Uterus (tissue), 4 donors: ENCODE data around the gene ALDH1A3. TPM values are rescaled to one million over a fixed set of nuclear protein-coding genes. Genes with fewer than 3 reads are reported as not detected.

ENCODE experiments used
- DNase-seq, 2 donors: peaks; one replicate each; pipeline ENCODE4 v3.0.0-alpha.2; 2019 to 2020
- H3K27ac ChIP-seq, 2 donors: fragments of 200-600 bp; sonication (generic); 1 replicate in 1 of 2; 2 replicates in 1 of 2; pipeline ENCODE4 v1.5.1; 2016 to 2018
- H3K27me3 ChIP-seq, 2 donors: fragments of 200-600 bp; sonication (generic); one replicate each; pipeline ENCODE4 v1.5.1; 2018 to 2019; ENCODE audit warnings: control low read depth in 1 of 2
- H3K36me3 ChIP-seq, 2 donors: fragments of 200-600 bp; sonication (generic); one replicate each; pipeline ENCODE4 v1.5.1; 2019; ENCODE audit warnings: control low read depth in 1 of 2
- H3K4me1 ChIP-seq, 2 donors: fragments of 200-600 bp; sonication (generic); one replicate each; pipeline ENCODE4 v1.5.1; 2018 to 2019; ENCODE audit warnings: control low read depth in 1 of 2
- H3K4me3 ChIP-seq, 2 donors: fragments of 200-600 bp; sonication (generic); 1 replicate in 1 of 2; 2 replicates in 1 of 2; pipeline ENCODE4 v1.5.1; 2018 to 2019; ENCODE audit warnings: mild to moderate bottlenecking in 1 of 2
- H3K9me3 ChIP-seq, 2 donors: fragments of 200-600 bp; sonication (generic); one replicate each; pipeline ENCODE4 v1.5.1; 2019; ENCODE audit warnings: control low read depth in 1 of 2
- CTCF ChIP-seq, 4 experiments: fragments of 200-600 bp in 2 of 4; fragments of 450-650 bp in 2 of 4; sonication (generic) in 2 of 4; IDR thresholded peaks; one replicate each; pipeline ENCODE4 v1.5.1; 2016 to 2019; ENCODE audit warnings: antibody characterized with exemption in 4 of 4, mild to moderate bottlenecking in 2 of 4, moderate library complexity in 1 of 4
- POLR2A ChIP-seq, 2 donors: fragments of 450-650 bp; IDR thresholded peaks; one replicate each; pipeline ENCODE4 v1.6.1; 2016; ENCODE audit warnings: antibody characterized with exemption in 2 of 2, mild to moderate bottlenecking in 1 of 2, moderate library complexity in 1 of 2
- intact Hi-C: fragments of 100-400 bp; cut with DNase I; formaldehyde crosslinking; loops from one replicate; pipeline ENCODE4 v1.15.1; 2023; ENCODE audit warnings: low total_unique reads
- total RNA-seq, 4 donors: library from RNA; depleted of rRNA in 3 of 4; stranded (reverse); fragments of >200 nt in 3 of 4; gene quantifications; one replicate each; pipeline versions ENCODE4 v1.1.0 to v1.2.4, GENCODE V29; 2014 to 2023
- donor health status: DM: yes; HTN: yes; CAD: no.

The ALDH1A3 gene
- total RNA-seq, 4 donors from 2014 or later, result 15.6 to 55.2 (median 26.4) TPM

- H3K9me3 ChIP-seq, result no peaks in the 10 kb centered on the region
- H3K4me3 ChIP-seq, result no peak overlapping the region
- no peaks in the 10 kb centered on the region for H3K36me3 ChIP-seq
- no peak overlapping the region for H3K27ac ChIP-seq
- TF ChIP-seq POLR2A (IDR thresholded peaks at IDR 0.05) (no peak), CTCF (IDR thresholded peaks at IDR 0.05) (no peak)
- no peaks in the 10 kb centered on the region for H3K4me1 ChIP-seq
- intact Hi-C loops, result no loop called here
- DNase-seq, result peak in 1 of 2 donors; percentile 13
- H3K27me3 ChIP-seq, result no peaks in the 10 kb centered on the region
Measured at GRCh38 chr15:100891307-100892012, 11.8 kb downstream of the ALDH1A3 start.

- no peak for DNase-seq
- Histone ChIP-seq H3K4me1 (no peaks in the 10 kb centered on the region), H3K4me3 (no peak overlapping the region), H3K27me3 (no peaks in the 10 kb centered on the region), H3K27ac (no peak overlapping the region), H3K36me3 (no peaks in the 10 kb centered on the region), H3K9me3 (no peaks in the 10 kb centered on the region)
- no peak for TF ChIP-seq CTCF (IDR thresholded peaks at IDR 0.05)
- no peak for TF ChIP-seq POLR2A (IDR thresholded peaks at IDR 0.05)
- intact Hi-C loops, result no loop called here
Measured at GRCh38 chr15:100892013-100892355, 12.4 kb downstream of the ALDH1A3 start.

GRCh38 chr15:100893261-100893963, 13.8 kb downstream of the ALDH1A3 start:
- intact Hi-C loops, result no loop called here
- no peak for TF ChIP-seq POLR2A (IDR thresholded peaks at IDR 0.05)
- TF ChIP-seq CTCF (IDR thresholded peaks at IDR 0.05), result no peak

GRCh38 chr15:100893964-100894295, 14.3 kb downstream of the ALDH1A3 start:
- no peak overlapping the region for H3K27ac ChIP-seq
- H3K4me1 ChIP-seq, result no peaks in the 10 kb centered on the region
- intact Hi-C loops, result no loop called here
- no peak for DNase-seq
- H3K36me3 ChIP-seq, result no peaks in the 10 kb centered on the region
- no peak overlapping the region for H3K4me3 ChIP-seq
- no peaks in the 10 kb centered on the region for H3K9me3 ChIP-seq
- no peak for TF ChIP-seq CTCF (IDR thresholded peaks at IDR 0.05)
- TF ChIP-seq POLR2A (IDR thresholded peaks at IDR 0.05), result no peak
- no peaks in the 10 kb centered on the region for H3K27me3 ChIP-seq

More at GRCh38 chr15:100893261-100893963, 13.8 kb downstream of the ALDH1A3 start:
- Histone ChIP-seq H3K27ac (no peak overlapping the region), H3K9me3 (no peaks in the 10 kb centered on the region), H3K36me3 (no peaks in the 10 kb centered on the region), H3K4me3 (no peak overlapping the region), H3K27me3 (no peaks in the 10 kb centered on the region), H3K4me1 (no peaks in the 10 kb centered on the region)
- peak in 1 of 2 donors; percentile 2 for DNase-seq

GRCh38 chr15:100895721-100896120, 16.1 kb downstream of the ALDH1A3 start:
- H3K27ac ChIP-seq, result no peak overlapping the region
- H3K9me3 ChIP-seq, result no peaks in the 10 kb centered on the region
- H3K4me3 ChIP-seq, result no peak overlapping the region
- no peaks in the 10 kb centered on the region for H3K27me3 ChIP-seq
- H3K4me1 ChIP-seq, result no peaks in the 10 kb centered on the region
- no peak for DNase-seq
- TF ChIP-seq POLR2A (IDR thresholded peaks at IDR 0.05) (no peak), CTCF (IDR thresholded peaks at IDR 0.05) (no peak)
- H3K36me3 ChIP-seq, result no peaks in the 10 kb centered on the region
- intact Hi-C loops, result no loop called here
